DOHH2 (cell line): ENCODE results near the gene COMMD7.

Experiments used
- EZH2phosphoT487 ChIP-seq: fragments of 200-600 bp; sonication (generic); IDR thresholded peaks from 2 replicates; pipeline ENCODE4 v1.6.1; 2017; ENCODE audit warnings: borderline replicate concordance, mild to moderate bottlenecking, antibody characterized with exemption, low read length, moderate library complexity, mixed read lengths
- TF ChIP-seq, protein P1 (sequence below): fragments of 200-600 bp; sonication (generic); IDR thresholded peaks from one replicate; pipeline ENCODE4 v1.5.1; 2014; ENCODE audit warnings: antibody characterized with exemption, mild to moderate bottlenecking, low read depth, low read length; ENCODE audit not compliant: poor library complexity, severe bottlenecking

DNA sequence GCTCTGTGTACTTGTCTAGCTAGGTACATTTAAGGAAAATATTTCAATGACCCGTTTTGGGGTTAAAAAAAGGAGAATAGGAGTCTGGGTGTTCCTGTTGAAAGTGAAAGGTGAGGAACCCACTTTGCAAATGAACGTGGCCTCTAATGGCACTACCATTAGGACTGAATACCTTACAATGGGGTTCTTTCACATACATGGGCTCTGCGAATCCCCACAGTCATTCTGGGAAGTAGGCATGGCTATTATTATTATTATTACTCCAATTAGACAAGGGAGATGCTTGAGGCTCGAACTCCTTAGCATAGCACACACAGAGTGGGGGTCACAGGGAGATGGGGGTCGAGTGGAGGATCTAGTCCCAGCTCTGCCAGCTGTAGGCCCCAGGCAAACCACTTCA, 12.9 kb upstream of the COMMD7 start:
- no peak for TF ChIP-seq EZH2phosphoT487
- TF ChIP-seq, protein P1, sequence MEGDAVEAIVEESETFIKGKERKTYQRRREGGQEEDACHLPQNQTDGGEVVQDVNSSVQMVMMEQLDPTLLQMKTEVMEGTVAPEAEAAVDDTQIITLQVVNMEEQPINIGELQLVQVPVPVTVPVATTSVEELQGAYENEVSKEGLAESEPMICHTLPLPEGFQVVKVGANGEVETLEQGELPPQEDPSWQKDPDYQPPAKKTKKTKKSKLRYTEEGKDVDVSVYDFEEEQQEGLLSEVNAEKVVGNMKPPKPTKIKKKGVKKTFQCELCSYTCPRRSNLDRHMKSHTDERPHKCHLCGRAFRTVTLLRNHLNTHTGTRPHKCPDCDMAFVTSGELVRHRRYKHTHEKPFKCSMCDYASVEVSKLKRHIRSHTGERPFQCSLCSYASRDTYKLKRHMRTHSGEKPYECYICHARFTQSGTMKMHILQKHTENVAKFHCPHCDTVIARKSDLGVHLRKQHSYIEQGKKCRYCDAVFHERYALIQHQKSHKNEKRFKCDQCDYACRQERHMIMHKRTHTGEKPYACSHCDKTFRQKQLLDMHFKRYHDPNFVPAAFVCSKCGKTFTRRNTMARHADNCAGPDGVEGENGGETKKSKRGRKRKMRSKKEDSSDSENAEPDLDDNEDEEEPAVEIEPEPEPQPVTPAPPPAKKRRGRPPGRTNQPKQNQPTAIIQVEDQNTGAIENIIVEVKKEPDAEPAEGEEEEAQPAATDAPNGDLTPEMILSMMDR, result no peak
